ENCODE data around the gene CREBL2. TPM values are rescaled to one million over a fixed set of nuclear protein-coding genes. Genes with fewer than 3 reads are reported as not detected.
A peak's percentile ranks its signal among the peaks of the same experiment; 100 is the strongest.
"Not testable (repeated sequence)": the region's sequence is repeated elsewhere in the genome, so short reads cannot be mapped to it uniquely, and the experiment has no call there.

The CREBL2 gene
- total RNA-seq, 5 donors from 2014 or later (not counting 1 experiment from before 2014, with no cell fraction given), result 24.4 to 37.2 (median 33.8) TPM

GRCh38 chr12:12565971-12566370, 45.7 kb upstream of the CREBL2 start:
- H3K27ac Mint-ChIP-seq; DNase-seq; ATAC-seq (replicated peaks in 1 of 4); H3K27me3 Mint-ChIP-seq; H3K9me3 ChIP-seq; H3K4me3 ChIP-seq (ENCODE audit: control insufficient read depth in 1 of 2, extremely low read depth in 1 of 2, low read length in 1 of 2); H3K9me3 Mint-ChIP-seq; H3K27ac ChIP-seq (ENCODE audit: low read length); CTCF ChIA-PET; H3K36me3 Mint-ChIP-seq; H3K27me3 ChIP-seq (replicated peaks in 1 of 2; ENCODE audit: control insufficient read depth in 2 of 2, extremely low read depth in 1 of 2, insufficient read depth in 2 of 2, low read length in 1 of 2); H3K4me3 Mint-ChIP-seq; H3K36me3 ChIP-seq (ENCODE audit: control insufficient read depth in 2 of 2, extremely low read depth in 1 of 2, insufficient read depth in 1 of 2, low read length in 1 of 2); POLR2A ChIA-PET: not testable (repeated sequence)
- H3K4me1 Mint-ChIP-seq, result peaks cover 5 to 17% (median 13%) of the 10 kb centered on the region in 3 donors
- peaks cover 5 to 13% of the 10 kb centered on the region in 2 experiments for H3K4me1 ChIP-seq (ENCODE audit: control insufficient read depth in 1 of 2, extremely low read depth in 1 of 2, insufficient read depth in 2 of 2, low read length in 2 of 2)
- WGBS (ENCODE audit: insufficient coverage), result no CpG with 5 or more reads among the region's 32 CpGs

DNA sequence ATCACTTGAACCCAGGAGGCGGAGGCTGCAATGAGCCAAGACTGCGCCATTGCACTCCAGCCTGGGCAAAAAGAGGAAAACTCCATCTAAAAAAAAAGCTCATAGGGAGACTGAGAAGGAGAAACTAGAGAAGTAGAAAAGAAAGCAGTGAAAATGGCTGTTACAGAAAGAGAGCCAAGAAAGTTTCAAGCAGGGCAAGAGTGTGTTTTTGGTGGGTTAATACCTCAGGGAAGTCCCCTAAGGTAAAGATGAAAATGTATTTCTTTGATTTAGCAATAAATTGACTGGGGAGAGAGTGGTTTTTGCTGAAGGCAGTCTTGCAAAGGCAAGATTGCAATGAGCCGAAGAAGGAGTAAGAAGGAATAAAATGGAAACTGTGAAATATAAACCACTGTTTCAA, 39.0 kb upstream of the CREBL2 start:
- no peak overlapping the region for H3K27ac Mint-ChIP-seq
- H3K27me3 Mint-ChIP-seq, result no peaks in the 10 kb centered on the region
- H3K36me3 ChIP-seq (ENCODE audit: control insufficient read depth in 2 of 2, extremely low read depth in 1 of 2, insufficient read depth in 1 of 2, low read length in 1 of 2), result no peaks in the 10 kb centered on the region
- ATAC-seq (replicated peaks in 1 of 4), result no peak
- H3K4me3 ChIP-seq (ENCODE audit: control insufficient read depth in 1 of 2, extremely low read depth in 1 of 2, low read length in 1 of 2), result no peak overlapping the region
- POLR2A ChIA-PET, result interaction anchor here (0.6 to 0.7 kb wide), 4 partner anchors 23 to 128 kb away, joined by 3 to 10 read pairs (median 7); no protein-coding TSS in a partner anchor
- WGBS (ENCODE audit: insufficient coverage), result 40% methylated on average over 1 of the region's 3 CpGs
- CTCF ChIA-PET, result interaction anchor here in 1 of 2 donors (0.5 to 1.0 kb wide), 4 partner anchors 90 to 437 kb away, joined by 4 to 7 read pairs (median 4); no protein-coding TSS in a partner anchor
- no peaks in the 10 kb centered on the region for H3K36me3 Mint-ChIP-seq
- no peaks in the 10 kb centered on the region for H3K4me1 ChIP-seq (ENCODE audit: control insufficient read depth in 1 of 2, extremely low read depth in 1 of 2, insufficient read depth in 2 of 2, low read length in 2 of 2)
- no peaks in the 10 kb centered on the region for H3K9me3 ChIP-seq
- no peaks in the 10 kb centered on the region for H3K27me3 ChIP-seq (replicated peaks in 1 of 2; ENCODE audit: control insufficient read depth in 2 of 2, extremely low read depth in 1 of 2, insufficient read depth in 2 of 2, low read length in 1 of 2)
- peaks cover 0 to 5% (median 0%) of the 10 kb centered on the region in 3 donors for H3K4me1 Mint-ChIP-seq
- no peaks in the 10 kb centered on the region for H3K9me3 Mint-ChIP-seq
- no peak for DNase-seq
- no peak overlapping the region for H3K27ac ChIP-seq (ENCODE audit: low read length)
- H3K4me3 Mint-ChIP-seq, result no peak overlapping the region

GRCh38 chr12:12577786-12578185, 33.9 kb upstream of the CREBL2 start:
- Histone ChIP-seq H3K27ac (ENCODE audit: low read length) (no peak overlapping the region), H3K36me3 (ENCODE audit: control insufficient read depth in 2 of 2, extremely low read depth in 1 of 2, insufficient read depth in 1 of 2, low read length in 1 of 2) (no peaks in the 10 kb centered on the region), H3K4me3 (ENCODE audit: control insufficient read depth in 1 of 2, extremely low read depth in 1 of 2, low read length in 1 of 2) (no peak overlapping the region), H3K9me3 (no peaks in the 10 kb centered on the region), H3K4me1 (ENCODE audit: control insufficient read depth in 1 of 2, extremely low read depth in 1 of 2, insufficient read depth in 2 of 2, low read length in 2 of 2) (peaks cover 0 to 5% of the 10 kb centered on the region in 2 experiments), H3K27me3 (replicated peaks in 1 of 2; ENCODE audit: control insufficient read depth in 2 of 2, extremely low read depth in 1 of 2, insufficient read depth in 2 of 2, low read length in 1 of 2) (no peaks in the 10 kb centered on the region)
- Mint-ChIP-seq H3K9me3 (no peaks in the 10 kb centered on the region), H3K4me1 (peaks cover 1 to 12% (median 10%) of the 10 kb centered on the region in 3 donors), H3K27me3 (no peaks in the 10 kb centered on the region), H3K4me3 (no peak overlapping the region), H3K36me3 (no peaks in the 10 kb centered on the region), H3K27ac (no peak overlapping the region)
- WGBS (ENCODE audit: insufficient coverage), result 100% methylated on average over 1 of the region's 3 CpGs
- POLR2A ChIA-PET, result interaction anchor here in 1 of 2 donors (0.6 kb wide), 1 partner anchor 106 kb away, joined by 3 read pairs; no protein-coding TSS in a partner anchor
- DNase-seq (no peak), ATAC-seq (replicated peaks in 1 of 4) (no peak)
- CTCF ChIA-PET, result no interaction called here

DNA sequence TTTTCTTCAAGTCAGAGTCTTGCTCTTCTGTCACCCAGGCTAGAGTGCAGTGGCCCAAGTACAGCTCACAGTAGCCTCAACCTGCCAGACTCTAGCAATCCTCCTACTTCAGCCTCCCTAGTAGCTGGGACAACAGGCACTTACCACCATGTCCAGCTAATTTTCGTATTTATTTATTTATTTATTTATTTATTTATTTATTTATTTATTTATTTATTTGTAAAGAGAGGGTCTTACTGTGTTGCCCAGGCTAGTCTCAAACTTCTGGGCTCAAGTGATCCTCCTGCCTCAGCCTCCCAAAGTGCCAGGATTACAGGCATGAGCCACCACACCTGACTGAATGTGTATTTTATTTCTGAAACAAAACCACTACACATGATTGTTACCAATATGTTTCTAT, 31.0 kb upstream of the CREBL2 start:
- POLR2A ChIA-PET, result interaction anchor here in 1 of 2 donors (0.7 kb wide), 1 partner anchor 48 kb away, joined by 4 read pairs; no protein-coding TSS in a partner anchor
- H3K4me3 ChIP-seq (ENCODE audit: control insufficient read depth in 1 of 2, extremely low read depth in 1 of 2, low read length in 1 of 2); H3K27ac Mint-ChIP-seq; H3K4me1 ChIP-seq (ENCODE audit: control insufficient read depth in 1 of 2, extremely low read depth in 1 of 2, insufficient read depth in 2 of 2, low read length in 2 of 2); H3K9me3 ChIP-seq; H3K36me3 ChIP-seq (ENCODE audit: control insufficient read depth in 2 of 2, extremely low read depth in 1 of 2, insufficient read depth in 1 of 2, low read length in 1 of 2); H3K36me3 Mint-ChIP-seq; H3K4me3 Mint-ChIP-seq; ATAC-seq (replicated peaks in 1 of 4); H3K9me3 Mint-ChIP-seq; H3K27ac ChIP-seq (ENCODE audit: low read length); DNase-seq; CTCF ChIA-PET; H3K27me3 ChIP-seq (replicated peaks in 1 of 2; ENCODE audit: control insufficient read depth in 2 of 2, extremely low read depth in 1 of 2, insufficient read depth in 2 of 2, low read length in 1 of 2); H3K27me3 Mint-ChIP-seq: not testable (repeated sequence)
- WGBS (ENCODE audit: insufficient coverage), result no CpG with 5 or more reads among the region's 1 CpG
- H3K4me1 Mint-ChIP-seq, result peaks cover 0 to 15% (median 14%) of the 10 kb centered on the region in 3 donors

DNA sequence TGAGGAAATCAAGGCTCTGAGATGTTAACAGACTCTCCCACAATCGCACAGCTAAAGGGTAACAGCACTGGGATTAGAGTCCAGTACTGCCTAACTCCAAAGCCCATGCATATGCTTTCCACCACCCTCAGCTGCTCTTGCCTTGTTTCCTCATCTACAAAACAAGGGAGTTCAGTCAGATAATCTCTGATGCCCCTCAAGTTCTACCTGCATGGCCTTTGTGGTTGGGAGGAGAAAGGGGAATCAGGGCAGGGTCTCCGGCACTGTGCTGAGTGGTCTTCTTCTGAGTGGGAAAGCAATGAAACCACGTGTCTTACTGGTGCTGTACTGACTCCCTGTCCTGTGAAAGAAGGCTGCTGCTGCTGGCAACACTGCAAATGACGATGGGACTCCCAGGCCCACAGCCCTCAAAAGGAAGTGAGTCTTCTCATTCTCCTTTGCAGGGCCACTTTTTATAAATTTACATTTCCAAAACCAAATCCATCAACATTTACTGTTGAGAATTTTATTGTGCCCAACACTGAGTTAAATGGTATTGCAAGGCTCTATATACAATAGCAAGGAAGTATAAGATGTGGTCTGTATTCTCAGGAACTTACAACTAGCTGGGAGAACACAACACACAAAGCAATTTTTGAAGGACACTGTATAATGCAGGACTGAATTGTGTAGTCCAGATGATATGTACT, 29.3 kb upstream of the CREBL2 start:
- no peaks in the 10 kb centered on the region for H3K9me3 Mint-ChIP-seq
- peak in 1 of 4 experiments; percentile 12 for ATAC-seq (replicated peaks in 1 of 4)
- Histone ChIP-seq H3K27me3 (replicated peaks in 1 of 2; ENCODE audit: control insufficient read depth in 2 of 2, extremely low read depth in 1 of 2, insufficient read depth in 2 of 2, low read length in 1 of 2) (no peaks in the 10 kb centered on the region), H3K27ac (ENCODE audit: low read length) (no peak overlapping the region), H3K4me3 (ENCODE audit: control insufficient read depth in 1 of 2, extremely low read depth in 1 of 2, low read length in 1 of 2) (no peak overlapping the region), H3K36me3 (ENCODE audit: control insufficient read depth in 2 of 2, extremely low read depth in 1 of 2, insufficient read depth in 1 of 2, low read length in 1 of 2) (no peaks in the 10 kb centered on the region), H3K4me1 (ENCODE audit: control insufficient read depth in 1 of 2, extremely low read depth in 1 of 2, insufficient read depth in 2 of 2, low read length in 2 of 2) (peaks cover 0 to 5% of the 10 kb centered on the region in 2 experiments), H3K9me3 (no peaks in the 10 kb centered on the region)
- 18% methylated on average over 2 of the region's 4 CpGs for WGBS (ENCODE audit: insufficient coverage)
- no peaks in the 10 kb centered on the region for H3K36me3 Mint-ChIP-seq
- H3K4me1 Mint-ChIP-seq, result peaks cover 0 to 15% (median 14%) of the 10 kb centered on the region in 3 donors
- peaks cover 1 to 3% of the 10 kb centered on the region in 2 donors for H3K27me3 Mint-ChIP-seq
- H3K27ac Mint-ChIP-seq, result peak overlapping the region in 1 of 2 donors; percentile 62
- CTCF ChIA-PET, result no interaction called here
- POLR2A ChIA-PET, result no interaction called here
- DNase-seq, result no peak
- H3K4me3 Mint-ChIP-seq, result no peak overlapping the region

- ATAC-seq (replicated peaks in 1 of 4), result peak in 1 of 4 experiments; percentile 32
- Histone ChIP-seq H3K27ac (ENCODE audit: low read length) (no peak overlapping the region), H3K27me3 (replicated peaks in 1 of 2; ENCODE audit: control insufficient read depth in 2 of 2, extremely low read depth in 1 of 2, insufficient read depth in 2 of 2, low read length in 1 of 2) (no peaks in the 10 kb centered on the region), H3K4me3 (ENCODE audit: control insufficient read depth in 1 of 2, extremely low read depth in 1 of 2, low read length in 1 of 2) (no peak overlapping the region), H3K9me3 (no peaks in the 10 kb centered on the region), H3K4me1 (ENCODE audit: control insufficient read depth in 1 of 2, extremely low read depth in 1 of 2, insufficient read depth in 2 of 2, low read length in 2 of 2) (peaks cover 0 to 5% of the 10 kb centered on the region in 2 experiments), H3K36me3 (ENCODE audit: control insufficient read depth in 2 of 2, extremely low read depth in 1 of 2, insufficient read depth in 1 of 2, low read length in 1 of 2) (no peaks in the 10 kb centered on the region)
- no peak for DNase-seq
- peak overlapping the region in 1 of 2 donors; percentile 62 for H3K27ac Mint-ChIP-seq
- H3K36me3 Mint-ChIP-seq, result no peaks in the 10 kb centered on the region
- H3K27me3 Mint-ChIP-seq, result peaks cover 1 to 3% of the 10 kb centered on the region in 2 donors
- H3K4me3 Mint-ChIP-seq, result no peak overlapping the region
- ChIA-PET CTCF (no interaction called here), POLR2A (no interaction called here)
- H3K4me1 Mint-ChIP-seq, result peaks cover 0 to 15% (median 14%) of the 10 kb centered on the region in 3 donors
- 22% methylated on average over 5 of the region's 6 CpGs for WGBS (ENCODE audit: insufficient coverage)
- no peaks in the 10 kb centered on the region for H3K9me3 Mint-ChIP-seq
Observed at GRCh38 chr12:12582895-12583303, 28.8 kb upstream of the CREBL2 start.
